HG03064 (cell line): ENCODE measurements around the gene TMX2.
A peak's percentile ranks its signal among the peaks of the same experiment; 100 is the strongest.
"Not testable (repeated sequence)": the region's sequence is repeated elsewhere in the genome, so short reads cannot be mapped to it uniquely, and the experiment has no call there.

Experiments used
- ATAC-seq: cut with Tn5 transposase; IDR thresholded peaks from one replicate; pipeline ENCODE4 v1.9.1; 2021; ENCODE audit warnings: low read depth; ENCODE audit not compliant: unreplicated experiment

Gene TMX2

GRCh38 chr11:57711414-57712255 is 758 bp upstream of the TMX2 start, which contains the start of gene MED19:
Gene MED19, minus strand, starts transcription at chr11:57712215. Its CDS starts 36 bp downstream, at chr11:57712179.
- ATAC-seq = peak; percentile 41

GRCh38 chr11:57713835-57714234 is 1.4 kb downstream of the TMX2 start:
- no peak for ATAC-seq

GRCh38 chr11:57716726-57717125 is 4.3 kb downstream of the TMX2 start:
- not testable (repeated sequence) for ATAC-seq

- ATAC-seq = no peak
Measured at GRCh38 chr11:57727185-57727584, 14.8 kb downstream of the TMX2 start.

- no peak for ATAC-seq
Measured at GRCh38 chr11:57728829-57729228, 16.4 kb downstream of the TMX2 start.

GRCh38 chr11:57729479-57729878 is 17.1 kb downstream of the TMX2 start:
- ATAC-seq = no peak

GRCh38 chr11:57732661-57733060 is 20.3 kb downstream of the TMX2 start:
- no peak for ATAC-seq

- no peak for ATAC-seq
Measured at GRCh38 chr11:57735619-57736298, 23.4 kb downstream of the TMX2 start.

- peak; percentile 93 for ATAC-seq
Measured at GRCh38 chr11:57741132-57742086, 29.0 kb downstream of the TMX2 start, which contains the start of gene SELENOH. Gene SELENOH, plus strand, starts transcription at chr11:57741491. Its CDS starts 105 bp downstream, at chr11:57741596.

GRCh38 chr11:57742087-57742452 is 29.7 kb downstream of the TMX2 start:
- no peak for ATAC-seq

- ATAC-seq = no peak
Measured at GRCh38 chr11:57744357-57744756, 32.0 kb downstream of the TMX2 start.

GRCh38 chr11:57745206-57745605 is 32.8 kb downstream of the TMX2 start:
- ATAC-seq = no peak

GRCh38 chr11:57746920-57747319 is 34.5 kb downstream of the TMX2 start:
- ATAC-seq = no peak

GRCh38 chr11:57751176-57751575 is 38.8 kb downstream of the TMX2 start:
- no peak for ATAC-seq

GRCh38 chr11:57751676-57752253 is 39.4 kb downstream of the TMX2 start, which contains the start of gene BTBD18:
Gene BTBD18, minus strand, starts transcription at chr11:57751819. Its CDS starts 631 bp downstream, at chr11:57751188.
- ATAC-seq = no peak

- ATAC-seq = no peak
Measured at GRCh38 chr11:57752954-57753353, 40.6 kb downstream of the TMX2 start.

- ATAC-seq = no peak
Measured at GRCh38 chr11:57758174-57758573, 45.8 kb downstream of the TMX2 start.

- ATAC-seq = peak; percentile 79
Measured at GRCh38 chr11:57761301-57762234, 49.2 kb downstream of the TMX2 start, which contains the start of gene CTNND1. Gene CTNND1, plus strand, starts transcription at chr11:57761802. Its CDS starts 29,677 bp downstream, at chr11:57791479.
